ENCODE results near the gene PPP1R27. TPM values are rescaled to one million over a fixed set of nuclear protein-coding genes. Genes with fewer than 3 reads are reported as not detected.

The PPP1R27 gene
- total and polyA plus RNA-seq, 9 of the 15 experiments (the other 6 are each of a cell fraction or from before 2014, with no cell fraction given) = 0.29 to 6.9 (median 1.5) TPM; not detected in 2

GRCh38 chr17:81806461-81807209, 28.2 kb downstream of the PPP1R27 start:
- H3K27me3 ChIP-seq (ENCODE audit: control insufficient read depth in 2 of 2, insufficient read depth in 2 of 2, low read length in 2 of 2) = peaks cover 24 to 84% of the 10 kb centered on the region in 2 experiments; a peak in 4 of 5 replicates
- in situ Hi-C loops (cut with MboI) (loop anchor here (5.0 kb wide), 1 partner anchor 69 kb away; no protein-coding TSS in a partner anchor), intact Hi-C loops (cut with micrococcal nuclease) (no loop called here)
- peak overlapping the region in 1 of 2 experiments; percentile 79; a peak in 2 of 4 replicates for H3K9ac ChIP-seq (ENCODE audit: insufficient read depth in 1 of 2, low read depth in 2 of 2, low read length in 2 of 2)
- H2AFZ ChIP-seq (ENCODE audit: low read depth, low read length) = no peak overlapping the region
- H3K9me1 ChIP-seq (ENCODE audit: control insufficient read depth, insufficient read depth, low read length) = no peaks in the 10 kb centered on the region
- no peaks in the 10 kb centered on the region for H3K9me3 ChIP-seq (replicated peaks; ENCODE audit: control insufficient read depth, insufficient read depth, low read depth, low read length)
- no peaks in the 10 kb centered on the region for H3K79me2 ChIP-seq (ENCODE audit: control insufficient read depth, insufficient read depth, low read length)
- no peak overlapping the region for H3K4me2 ChIP-seq (ENCODE audit: insufficient read depth, low read length)
- BruUV-seq (replicated peaks) = no TSS peak
- H3K27ac ChIP-seq (ENCODE audit: extremely low read depth, low read depth, low read length) = no peak overlapping the region
- peak; percentile 59 for ATAC-seq
- 2% methylated on average over 16 of the region's 23 CpGs for WGBS (ENCODE audit: insufficient coverage, low coverage, missing lambda C conversion rate)
- DNase-seq (ENCODE audit: extremely low read depth in 1 of 4, low spot score in 3 of 4) = peak in 2 of 4 experiments; percentile 56 to 61
- no peak overlapping the region for H3K4me3 ChIP-seq
- no peaks in the 10 kb centered on the region for H3K36me3 ChIP-seq (ENCODE audit: control insufficient read depth, insufficient read depth, low read length)
- ChIA-PET CTCF (ENCODE audit: low intra/inter-chr PET ratio) (no interaction called here), POLR2A (interaction anchor here (0.6 to 1.1 kb wide), 4 partner anchors 15 to 292 kb away, joined by 3 to 4 read pairs (median 3); partner anchors contain the start of gene P4HB)
- no peak for FAIRE-seq
- H4K20me1 ChIP-seq (replicated peaks; ENCODE audit: control insufficient read depth, insufficient read depth, low read length) = peaks cover 14% of the 10 kb centered on the region
- peaks cover 0 to 82% of the 10 kb centered on the region in 2 experiments; a peak in 3 of 5 replicates for H3K4me1 ChIP-seq (replicated peaks in 1 of 2; ENCODE audit: control insufficient read depth in 2 of 2, insufficient read depth in 2 of 2, low read length in 2 of 2)
- TF ChIP-seq ZNF354B (CRISPR knock-in tag; IDR thresholded peaks at IDR 0.05) (no peak), CTCF (IDR thresholded peaks at IDR 0.05 in 2 of 3, conservative IDR thresholded peaks at IDR 0.05 in 1 of 3; ENCODE audit: insufficient read depth in 2 of 3, low read depth in 1 of 3, low read length in 3 of 3) (peak in 1 of 3 experiments; percentile 29; a peak in 1 of 6 replicates), CEBPG (CRISPR knock-in tag; IDR thresholded peaks at IDR 0.05) (no peak), CEBPG (tag; conservative IDR thresholded peaks at IDR 0.05 in 1 of 2, IDR thresholded peaks at IDR 0.05 in 1 of 2) (no peak), REST (IDR thresholded peaks at IDR 0.05; ENCODE audit: borderline replicate concordance) (peak; percentile 23; the same call in 1 of the 2 replicates), REST (CRISPR knock-in tag; IDR thresholded peaks at IDR 0.05; ENCODE audit: low read depth) (no peak), DLX4 (CRISPR knock-in tag; IDR thresholded peaks at IDR 0.05) (no peak), RAD21 (CRISPR knock-in tag; conservative IDR thresholded peaks at IDR 0.05 in 1 of 2, IDR thresholded peaks at IDR 0.05 in 1 of 2) (peak in 1 of 2 experiments; percentile 29; a peak in 1 of 4 replicates), RCOR1 (IDR thresholded peaks at IDR 0.05; ENCODE audit: borderline replicate concordance in 1 of 2, low read depth in 2 of 2, low read length in 2 of 2) (no peak)
